Fibroblast of peridontal ligament (primary cell): Measurements from ENCODE around the gene IGF2R.
"Not testable (repeated sequence)": the region's sequence is repeated elsewhere in the genome, so short reads cannot be mapped to it uniquely, and the experiment has no call there.

Experiments
- DNase-seq: peaks from one replicate; pipeline ENCODE4 v3.0.0-alpha.2; 2010; ENCODE audit errors: extremely low read depth

Gene IGF2R

GRCh38 chr6:160138839-160139419 is 170.0 kb downstream of the IGF2R start:
- DNase-seq: no peak

- peak; percentile 86 for DNase-seq
Measured at GRCh38 chr6:160139420-160139851, 170.6 kb downstream of the IGF2R start.

- DNase-seq: not testable (repeated sequence)
Measured at GRCh38 chr6:160140493-160140892, 171.6 kb downstream of the IGF2R start.

GRCh38 chr6:160141001-160141726 is 172.3 kb downstream of the IGF2R start:
- DNase-seq: peak; percentile 83

- DNase-seq: no peak
Measured at GRCh38 chr6:160142115-160142715, 173.3 kb downstream of the IGF2R start.

- no peak for DNase-seq
Measured at GRCh38 chr6:160146454-160147145, 177.7 kb downstream of the IGF2R start.

- DNase-seq: no peak
Measured at GRCh38 chr6:160147146-160147536, 178.3 kb downstream of the IGF2R start.

- DNase-seq: no peak
Measured at GRCh38 chr6:160154471-160154870, 185.6 kb downstream of the IGF2R start.

GRCh38 chr6:160156842-160157241 is 188.0 kb downstream of the IGF2R start:
- peak; percentile 61 for DNase-seq

- DNase-seq: peak; percentile 18
Measured at GRCh38 chr6:160160450-160160849, 191.6 kb downstream of the IGF2R start.
